ENCODE results near the gene HIGD1A. TPM values are rescaled to one million over a fixed set of nuclear protein-coding genes. Genes with fewer than 3 reads are reported as not detected.

The HIGD1A gene
- total and polyA plus RNA-seq, 8 donors = 62.0 to 413 (median 189) TPM

DNA sequence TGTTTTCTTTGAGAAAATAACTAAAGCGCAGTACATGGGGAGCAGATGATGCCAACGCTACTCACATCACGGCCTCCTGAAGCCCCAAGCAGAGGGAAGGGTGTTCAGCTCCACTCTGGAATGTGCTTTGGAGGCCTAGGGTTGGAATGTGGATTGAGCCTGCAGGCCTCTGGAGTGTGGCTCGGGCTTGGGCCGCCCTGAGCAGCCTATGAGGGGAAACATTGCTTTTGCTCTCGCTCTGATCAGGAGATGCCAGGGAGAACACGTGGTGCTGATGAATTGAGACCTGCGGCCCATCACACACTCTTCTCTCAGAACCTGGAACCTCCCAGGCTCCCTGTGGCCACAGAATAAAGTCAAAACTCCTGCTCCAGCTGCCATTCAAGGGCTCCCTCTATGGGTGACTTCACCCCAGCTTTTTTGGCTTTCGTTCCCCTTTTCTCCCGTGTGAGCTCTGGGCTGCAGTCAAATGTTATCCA is 54.5 kb downstream of the HIGD1A start:
- H3K27me3 ChIP-seq = no peaks in the 10 kb centered on the region
- no peaks in the 10 kb centered on the region for H3K9me3 ChIP-seq
- DNase-seq = peak in 1 of 2 donors; percentile 26
- no peaks in the 10 kb centered on the region for H3K36me3 ChIP-seq
- peaks cover 23 to 60% (median 44%) of the 10 kb centered on the region in 4 donors for H3K4me1 ChIP-seq
- 59 to 72% (median 66%) methylated on average over 10 of the region's 10 CpGs for whole genome bisulfite sequencing, 5 donors
- no peak overlapping the region for H3K4me3 ChIP-seq
- TF ChIP-seq, protein P1, sequence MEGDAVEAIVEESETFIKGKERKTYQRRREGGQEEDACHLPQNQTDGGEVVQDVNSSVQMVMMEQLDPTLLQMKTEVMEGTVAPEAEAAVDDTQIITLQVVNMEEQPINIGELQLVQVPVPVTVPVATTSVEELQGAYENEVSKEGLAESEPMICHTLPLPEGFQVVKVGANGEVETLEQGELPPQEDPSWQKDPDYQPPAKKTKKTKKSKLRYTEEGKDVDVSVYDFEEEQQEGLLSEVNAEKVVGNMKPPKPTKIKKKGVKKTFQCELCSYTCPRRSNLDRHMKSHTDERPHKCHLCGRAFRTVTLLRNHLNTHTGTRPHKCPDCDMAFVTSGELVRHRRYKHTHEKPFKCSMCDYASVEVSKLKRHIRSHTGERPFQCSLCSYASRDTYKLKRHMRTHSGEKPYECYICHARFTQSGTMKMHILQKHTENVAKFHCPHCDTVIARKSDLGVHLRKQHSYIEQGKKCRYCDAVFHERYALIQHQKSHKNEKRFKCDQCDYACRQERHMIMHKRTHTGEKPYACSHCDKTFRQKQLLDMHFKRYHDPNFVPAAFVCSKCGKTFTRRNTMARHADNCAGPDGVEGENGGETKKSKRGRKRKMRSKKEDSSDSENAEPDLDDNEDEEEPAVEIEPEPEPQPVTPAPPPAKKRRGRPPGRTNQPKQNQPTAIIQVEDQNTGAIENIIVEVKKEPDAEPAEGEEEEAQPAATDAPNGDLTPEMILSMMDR (IDR thresholded peaks at IDR 0.05) = peak in 1 of 7 experiments; percentile 19
- TF ChIP-seq POLR2AphosphoS5 (IDR thresholded peaks at IDR 0.05) = no peak
- no peak for TF ChIP-seq EP300 (IDR thresholded peaks at IDR 0.05)
- no peak for TF ChIP-seq POLR2A (IDR thresholded peaks at IDR 0.05)
- H3K27ac ChIP-seq = peak overlapping the region in 2 of 5 donors; percentile 13 to 80
- intact Hi-C loops (cut with DNase I; ENCODE audit: low total_unique reads) = loop anchor here (10.0 kb wide), 1 partner anchor 95 kb away; the partner anchor contains the start of gene ZBTB47

DNA sequence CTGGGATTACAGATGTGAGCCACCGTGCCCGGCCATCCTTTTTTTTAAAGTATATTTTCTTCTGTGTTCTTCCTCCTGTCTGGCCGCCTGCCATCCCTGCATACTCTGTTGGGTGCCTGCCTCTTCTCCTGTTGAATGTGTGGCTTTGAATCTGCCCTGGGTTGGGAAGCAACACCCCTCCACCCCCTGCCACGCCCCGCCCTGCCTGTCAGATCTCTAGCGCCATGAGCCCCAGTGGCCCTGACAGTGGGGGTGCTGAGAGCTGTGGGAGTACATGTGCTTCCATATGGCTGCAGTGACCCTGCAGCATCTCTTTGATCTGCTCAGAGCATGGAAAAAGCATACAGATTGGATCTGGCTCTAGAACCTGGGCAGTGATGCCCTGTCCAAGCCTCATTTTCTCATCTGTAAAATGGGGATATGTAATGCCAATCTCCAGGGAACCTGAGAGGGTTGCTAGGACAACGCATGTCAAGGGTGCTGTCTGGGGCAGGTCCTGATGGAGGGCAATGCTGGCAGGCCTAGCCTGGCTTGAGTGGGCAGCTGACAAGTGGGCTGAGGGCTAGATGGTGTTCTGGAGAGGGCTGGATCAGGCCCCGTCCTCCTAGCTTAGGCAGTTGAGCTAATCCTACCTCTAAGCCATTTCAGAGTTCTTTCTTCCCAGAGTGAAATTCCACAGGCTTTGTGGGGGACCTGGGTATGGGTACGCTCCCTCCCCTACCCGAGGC is 55.1 kb downstream of the HIGD1A start:
- H3K36me3 ChIP-seq = no peaks in the 10 kb centered on the region
- peaks cover 23 to 64% (median 48%) of the 10 kb centered on the region in 4 donors for H3K4me1 ChIP-seq
- WGBS, 5 donors = 81 to 91% (median 87%) methylated on average over 10 of the region's 10 CpGs
- no peaks in the 10 kb centered on the region for H3K27me3 ChIP-seq
- no peaks in the 10 kb centered on the region for H3K9me3 ChIP-seq
- H3K27ac ChIP-seq = peak overlapping the region in 2 of 5 donors; percentile 13 to 80
- peak in 1 of 2 donors; percentile 24 for DNase-seq
- no peak overlapping the region for H3K4me3 ChIP-seq
- intact Hi-C loops (cut with DNase I; ENCODE audit: low total_unique reads) = loop anchor here (10.0 kb wide), 1 partner anchor 94 kb away; the partner anchor contains the start of gene ZBTB47
- TF ChIP-seq EP300 (IDR thresholded peaks at IDR 0.05) = no peak
- no peak for TF ChIP-seq POLR2A (IDR thresholded peaks at IDR 0.05)
- no peak for TF ChIP-seq POLR2AphosphoS5 (IDR thresholded peaks at IDR 0.05)
- TF ChIP-seq, protein P1 (IDR thresholded peaks at IDR 0.05) = no peak

DNA sequence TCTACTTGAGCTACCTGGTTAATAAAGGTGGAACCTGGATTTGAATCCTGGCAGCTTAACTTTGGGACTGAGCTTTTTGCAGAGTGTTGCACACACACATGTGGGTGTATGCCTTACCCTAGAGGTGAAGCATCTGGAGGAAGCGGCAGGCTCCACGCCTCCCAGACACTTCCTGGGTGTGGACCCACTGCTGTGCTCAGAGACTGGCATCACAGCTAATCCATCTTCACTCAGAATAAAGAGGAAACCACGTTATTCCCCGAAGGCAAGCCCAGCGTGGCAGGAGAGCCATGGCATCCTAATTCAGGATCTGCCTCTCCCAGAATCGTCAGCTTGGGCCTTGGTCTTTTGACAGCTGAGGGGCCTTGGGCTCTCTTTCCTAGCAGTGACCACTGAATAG is 56.7 kb downstream of the HIGD1A start:
- TF ChIP-seq POLR2AphosphoS5 (IDR thresholded peaks at IDR 0.05) = no peak
- no peak for TF ChIP-seq EP300 (IDR thresholded peaks at IDR 0.05)
- TF ChIP-seq, protein P1 (IDR thresholded peaks at IDR 0.05) = no peak
- no peak for TF ChIP-seq POLR2A (IDR thresholded peaks at IDR 0.05)
- Histone ChIP-seq H3K4me3 (no peak overlapping the region), H3K9me3 (no peaks in the 10 kb centered on the region), H3K4me1 (peaks cover 18 to 67% (median 45%) of the 10 kb centered on the region in 4 donors), H3K27me3 (no peaks in the 10 kb centered on the region), H3K27ac (peak overlapping the region in 1 of 5 donors; percentile 80), H3K36me3 (no peaks in the 10 kb centered on the region)
- WGBS, 5 donors = 69 to 79% (median 76%) methylated on average over 6 of the region's 6 CpGs
- intact Hi-C loops (cut with DNase I; ENCODE audit: low total_unique reads) = loop anchor here (10.0 kb wide), 1 partner anchor 93 kb away; the partner anchor contains the start of gene ZBTB47
- no peak for DNase-seq

DNA sequence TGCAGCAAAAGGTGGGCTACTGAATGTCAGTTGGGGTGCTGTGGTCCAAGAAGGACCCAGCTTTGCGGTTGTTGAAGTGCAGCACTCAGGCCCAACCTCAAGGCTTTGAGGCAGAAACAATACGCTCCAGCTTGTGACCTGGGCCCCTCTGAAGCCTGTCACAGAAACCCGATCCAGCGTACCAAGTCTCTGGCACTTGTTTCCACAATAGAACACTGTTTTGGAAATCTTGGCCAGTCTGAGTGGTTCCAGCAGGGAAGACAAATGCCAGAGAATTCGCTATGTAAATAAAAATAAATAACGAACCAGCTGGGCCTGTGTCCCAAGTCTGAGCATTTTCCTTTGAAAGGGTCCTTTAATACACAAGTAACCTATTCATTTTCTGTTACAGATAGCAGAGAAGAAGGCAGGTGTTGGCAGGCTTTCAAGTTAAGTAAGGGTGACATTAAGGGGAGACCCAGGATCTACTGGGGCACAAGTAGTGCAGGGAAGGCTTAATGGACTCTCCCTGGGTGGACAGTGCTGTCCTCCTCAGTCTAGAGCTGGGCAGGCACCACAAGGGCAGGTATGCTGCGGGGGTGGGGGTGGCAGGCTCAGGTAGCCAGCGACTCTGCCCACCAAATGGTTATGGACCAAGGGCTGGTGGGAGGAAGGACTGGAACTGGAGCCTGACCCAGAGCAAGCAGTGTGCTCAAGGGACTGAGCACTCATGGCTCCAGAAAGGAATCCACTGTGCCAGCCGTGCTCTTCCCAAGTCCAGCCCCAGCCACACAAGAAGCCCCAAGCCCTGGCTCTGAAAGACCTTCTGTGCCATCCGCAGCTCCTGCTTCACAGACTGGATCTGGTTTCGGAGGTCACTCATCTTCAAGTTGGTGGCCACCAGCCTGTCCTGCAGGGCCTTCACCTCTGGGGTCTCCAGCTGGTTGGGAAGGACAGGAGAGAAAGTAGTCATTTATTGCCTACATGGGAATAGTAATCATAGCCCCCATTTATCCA is 57.5 kb downstream of the HIGD1A start:
- 48 to 61% (median 51%) methylated on average over 9 to 11 of the region's 11 CpGs for WGBS, 5 donors
- peak overlapping the region; percentile 9 to 80 (median 67) for H3K27ac ChIP-seq
- DNase-seq = peak; percentile 55 to 82
- TF ChIP-seq, protein P1 (IDR thresholded peaks at IDR 0.05) = no peak
- TF ChIP-seq POLR2AphosphoS5 (IDR thresholded peaks at IDR 0.05) (peak; percentile 33 to 59 (median 46)), POLR2A (IDR thresholded peaks at IDR 0.05) (no peak)
- H3K4me1 ChIP-seq = peaks cover 17 to 67% (median 45%) of the 10 kb centered on the region in 4 donors
- no peak overlapping the region for H3K4me3 ChIP-seq
- H3K27me3 ChIP-seq = no peaks in the 10 kb centered on the region
- no peaks in the 10 kb centered on the region for H3K36me3 ChIP-seq
- intact Hi-C loops (cut with DNase I; ENCODE audit: low total_unique reads) = loop anchor here (10.0 kb wide), 1 partner anchor 92 kb away; the partner anchor contains the start of gene ZBTB47
- no peaks in the 10 kb centered on the region for H3K9me3 ChIP-seq
